ENCODE results near the gene UBE2R2.

Gene UBE2R2

GRCh38 chr9:33885948-33886347, 69.0 kb downstream of the UBE2R2 start:
- no peak for DNase-seq

- no peak for DNase-seq
Measured at GRCh38 chr9:33893861-33894260, 76.9 kb downstream of the UBE2R2 start.

DNA sequence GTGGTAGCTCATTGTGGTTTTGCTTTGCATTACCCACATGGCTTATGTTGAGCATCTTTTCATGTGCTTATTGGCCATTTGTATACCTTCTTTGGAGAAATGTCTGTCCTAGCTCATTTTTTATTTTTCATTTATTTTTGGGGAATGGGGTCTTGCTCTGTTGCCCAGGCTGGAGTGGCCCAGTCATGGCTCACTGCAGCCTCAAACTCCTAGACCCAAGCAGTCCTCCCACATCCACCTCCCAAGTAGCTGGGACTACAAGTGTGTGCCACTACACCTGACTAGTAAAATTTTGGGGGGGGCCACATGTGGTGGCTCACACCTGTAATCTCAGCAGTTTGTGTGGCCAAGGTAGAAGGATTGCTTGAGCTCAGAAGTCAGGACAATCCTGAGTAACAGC, 77.4 kb downstream of the UBE2R2 start:
- DNase-seq = no peak

GRCh38 chr9:33903157-33903780, 86.3 kb downstream of the UBE2R2 start:
- DNase-seq = no peak

DNA sequence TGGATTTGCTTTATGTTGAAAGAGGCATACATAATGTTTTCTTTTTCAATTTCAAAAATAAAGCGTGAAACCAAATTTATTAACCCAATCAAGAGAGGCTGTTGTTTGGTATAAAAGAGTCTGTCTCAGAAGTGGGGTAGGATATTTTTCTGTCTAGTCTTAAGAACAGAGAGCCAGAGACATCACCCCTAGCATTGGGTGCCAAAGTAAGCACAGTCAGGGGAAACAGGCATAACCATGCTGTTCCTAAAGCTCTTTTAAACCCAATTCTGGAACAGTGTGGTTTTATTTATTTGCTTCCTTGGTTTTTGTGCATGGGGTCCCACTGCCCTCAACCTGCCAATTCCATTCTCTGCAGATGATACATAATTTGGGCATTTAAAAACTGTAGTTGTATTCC, 88.2 kb downstream of the UBE2R2 start:
- no peak for DNase-seq

GRCh38 chr9:33906769-33907168, 89.8 kb downstream of the UBE2R2 start:
- DNase-seq = no peak

GRCh38 chr9:33907347-33907746, 90.4 kb downstream of the UBE2R2 start:
- no peak for DNase-seq

GRCh38 chr9:33908114-33908513, 91.2 kb downstream of the UBE2R2 start:
- no peak for DNase-seq

- no peak for DNase-seq
Measured at GRCh38 chr9:33908749-33909148, 91.8 kb downstream of the UBE2R2 start.

DNA sequence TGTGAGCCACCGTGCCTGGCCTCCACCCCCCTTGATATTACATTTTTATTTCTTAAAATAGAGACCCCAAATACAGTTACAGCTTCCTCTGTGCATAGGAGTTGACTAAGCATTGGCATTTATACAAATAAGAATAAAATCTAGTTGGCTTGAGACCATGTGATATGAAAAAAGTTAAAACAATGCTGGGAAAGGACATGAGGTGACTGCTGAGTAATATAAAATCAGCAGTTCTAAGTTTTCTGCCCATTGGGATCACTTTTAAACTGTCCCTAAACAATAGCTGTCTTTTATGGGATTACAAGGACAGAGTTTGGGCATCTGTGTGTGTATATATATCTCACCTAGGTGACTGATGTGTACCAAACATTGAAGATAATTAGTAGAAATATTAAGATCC, 96.6 kb downstream of the UBE2R2 start:
- DNase-seq = no peak

GRCh38 chr9:33914887-33915628, 98.1 kb downstream of the UBE2R2 start:
- DNase-seq = no peak

DNA sequence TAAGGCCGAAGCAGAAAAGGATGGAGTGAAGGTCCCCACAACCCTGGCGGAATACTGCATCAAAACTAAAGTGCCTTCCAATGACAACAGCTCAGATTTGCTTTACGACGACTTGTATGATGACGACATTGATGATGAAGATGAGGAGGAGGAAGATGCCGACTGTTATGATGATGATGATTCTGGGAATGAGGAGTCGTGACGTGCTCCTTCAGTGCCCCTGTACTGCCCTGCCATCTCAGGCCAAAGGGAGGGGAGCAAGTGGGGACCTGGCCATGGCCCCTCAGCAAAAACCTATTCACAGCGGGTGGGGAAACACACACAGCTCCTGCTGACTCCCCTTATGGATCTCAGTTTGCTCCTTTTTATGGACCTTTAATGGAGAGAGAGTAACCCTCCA, 100.1 kb downstream of the UBE2R2 start:
- no peak for DNase-seq

- no peak for DNase-seq
Measured at GRCh38 chr9:33919276-33919897, 102.4 kb downstream of the UBE2R2 start.

DNA sequence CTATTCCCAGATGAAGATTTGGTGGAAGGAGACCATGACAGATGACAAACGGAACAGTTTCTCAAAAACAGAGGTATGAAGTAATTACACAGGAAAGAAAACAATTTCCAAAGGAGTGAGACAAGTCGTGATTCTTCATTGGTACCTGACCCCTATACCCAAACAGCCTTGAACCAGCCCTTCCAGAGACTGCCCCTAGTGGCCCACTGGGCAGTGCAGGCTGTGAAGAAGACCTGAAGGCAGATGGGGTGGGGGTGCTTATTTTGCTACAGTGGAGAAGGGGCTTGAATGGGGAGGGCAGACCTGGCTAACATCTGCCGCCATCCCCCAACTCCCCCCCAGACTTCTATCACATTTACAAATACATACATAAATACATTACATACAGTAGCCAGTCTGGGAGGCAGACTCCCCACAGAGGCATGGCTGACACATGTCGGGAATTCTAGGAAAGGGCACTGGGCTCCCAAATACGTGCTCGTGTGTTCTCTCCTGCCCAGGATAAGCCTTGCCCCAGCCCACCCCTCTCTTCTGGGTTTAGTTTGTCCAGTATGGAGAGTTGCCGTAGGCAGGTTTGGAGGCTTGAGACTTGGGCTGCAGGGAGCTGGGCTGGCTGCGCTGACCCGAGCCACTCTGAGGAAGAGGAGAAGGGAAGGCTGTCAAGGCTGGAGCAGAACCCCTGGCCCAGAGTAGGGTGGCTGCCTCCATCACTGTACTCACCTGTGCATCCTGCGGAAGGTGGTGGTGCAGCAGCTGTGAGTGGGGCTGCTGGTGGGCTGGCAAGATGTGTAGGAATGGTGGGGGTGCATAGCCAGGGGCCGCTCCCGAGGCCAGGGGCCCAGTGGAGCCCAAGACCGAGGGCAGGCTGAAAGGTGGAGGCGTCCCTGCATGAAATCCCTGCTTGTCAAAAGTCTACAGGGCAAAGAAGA, 105.3 kb downstream of the UBE2R2 start:
- DNase-seq = peak; percentile 45

DNA sequence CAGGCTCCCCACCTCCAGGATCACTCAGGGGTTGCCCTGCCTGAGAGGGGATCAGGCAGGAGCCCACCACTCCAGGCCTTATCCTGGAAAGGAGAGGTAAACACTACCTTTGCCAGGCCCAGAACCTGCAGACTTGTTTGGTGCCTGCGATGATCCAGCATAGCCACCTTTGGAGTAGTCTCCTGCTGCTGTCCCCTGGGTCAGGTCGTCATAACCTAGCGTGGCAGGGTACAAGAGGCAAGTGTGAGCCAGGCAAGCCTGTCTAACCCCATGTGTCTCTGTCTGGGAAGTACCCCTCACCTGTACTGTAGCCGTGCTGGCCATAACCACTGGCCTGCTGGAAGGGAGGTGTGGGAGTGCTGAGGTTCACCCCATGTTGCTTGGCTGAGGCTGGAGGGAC, 106.1 kb downstream of the UBE2R2 start:
- no peak for DNase-seq

GRCh38 chr9:33923998-33924701, 107.2 kb downstream of the UBE2R2 start:
- no peak for DNase-seq

DNA sequence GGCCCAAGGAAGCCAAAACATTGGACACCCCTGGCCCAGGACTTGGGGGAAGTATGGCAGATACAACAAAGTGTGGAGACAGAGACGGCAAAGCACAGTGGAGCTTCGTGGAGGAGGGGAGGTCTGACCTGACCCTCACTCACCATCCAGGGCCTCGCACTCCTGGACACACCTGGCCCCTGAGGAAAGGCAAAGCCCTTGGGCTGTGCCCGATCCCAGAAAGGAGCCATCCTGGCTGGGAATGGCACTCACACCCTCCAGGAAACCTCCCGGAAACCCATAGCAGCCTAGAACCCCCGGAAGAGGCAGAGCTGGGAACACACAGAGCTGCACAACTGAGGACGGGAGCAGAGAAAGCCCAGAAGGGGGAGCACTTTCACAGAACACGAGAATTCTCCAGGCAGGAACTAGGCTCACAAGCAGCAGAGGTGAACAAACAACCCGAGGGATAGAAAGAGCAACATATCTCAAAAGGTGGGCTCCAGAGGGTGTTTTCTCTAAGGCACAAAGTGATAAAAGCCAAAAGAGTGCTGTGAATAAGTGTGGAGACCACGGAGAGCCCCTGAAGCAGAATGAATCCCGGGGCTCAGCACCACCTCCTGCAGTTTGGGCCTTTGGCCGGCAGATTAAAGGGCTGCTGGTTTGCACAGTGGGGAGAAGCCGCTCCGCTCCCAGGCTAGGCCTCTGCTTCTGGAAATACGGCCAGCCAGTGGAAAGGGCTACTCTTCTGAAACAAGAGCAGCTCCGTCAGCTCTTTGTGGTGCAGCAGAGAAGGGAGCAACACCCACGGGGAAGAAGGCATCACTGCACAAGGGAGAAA, 108.2 kb downstream of the UBE2R2 start:
- peak; percentile 35 for DNase-seq

DNA sequence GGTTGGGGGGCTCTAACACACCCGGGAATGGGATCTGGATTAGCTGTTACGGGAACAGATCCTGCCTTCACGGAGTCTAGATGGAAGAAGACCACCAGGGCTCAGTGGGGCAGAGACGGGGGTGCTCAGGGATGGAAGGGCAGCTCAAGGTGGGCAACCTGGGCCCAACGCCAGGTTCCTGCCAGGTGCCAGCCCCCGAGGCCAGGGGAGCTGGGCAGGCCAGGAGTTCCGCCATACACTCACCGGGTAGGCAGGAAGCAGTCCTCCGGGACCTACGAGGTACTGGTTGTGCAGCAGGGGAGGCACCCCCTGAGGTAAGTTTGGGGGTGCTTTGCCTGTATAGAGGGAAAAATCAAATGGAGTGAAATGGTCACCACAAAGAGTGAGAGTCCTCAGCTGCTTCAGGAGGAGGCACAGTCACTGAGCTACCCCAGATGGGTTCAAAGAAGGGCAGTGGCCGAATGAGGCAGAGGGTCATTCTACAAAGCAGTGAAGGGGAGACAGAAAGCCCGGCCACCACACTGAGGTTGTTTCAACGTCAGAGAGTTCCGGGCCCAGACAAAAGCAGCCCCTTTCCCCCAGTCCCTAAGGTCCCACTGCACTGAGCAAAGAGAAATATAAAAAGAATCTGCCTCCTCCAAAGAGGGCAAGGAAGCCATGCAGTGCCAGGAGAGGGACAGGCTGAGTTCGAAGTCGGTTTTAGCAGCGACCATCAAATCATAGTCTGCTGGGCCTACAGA, 110.0 kb downstream of the UBE2R2 start:
- no peak for DNase-seq

- no peak for DNase-seq
Measured at GRCh38 chr9:33927694-33928093, 110.7 kb downstream of the UBE2R2 start.

DNA sequence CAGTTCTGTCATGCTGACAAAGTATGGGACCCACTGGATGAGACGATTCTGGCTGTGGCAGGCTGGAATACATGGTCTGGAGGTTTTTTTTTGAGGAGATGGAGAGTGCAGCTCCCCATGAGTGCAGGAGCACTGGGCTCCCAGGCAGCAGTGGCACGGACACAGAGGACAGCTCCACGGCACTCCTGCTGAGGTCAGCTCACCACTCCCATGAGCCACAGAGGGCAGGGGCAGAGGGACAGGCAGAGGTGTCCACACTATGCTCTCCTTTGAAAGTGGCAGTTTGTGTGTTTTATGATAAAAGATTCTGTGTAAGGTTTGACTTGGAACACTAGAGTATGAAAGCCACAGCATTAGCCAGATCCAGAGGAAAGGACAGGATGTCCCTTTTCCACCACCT, 114.4 kb downstream of the UBE2R2 start:
- DNase-seq = no peak
